HepG2 (cell line): ENCODE data around the gene C16orf89. TPM values are rescaled to one million over a fixed set of nuclear protein-coding genes. Genes with fewer than 3 reads are reported as not detected.

Experiments used
- ATAC-seq: fragments of 200-7000 bp; cut with Tn5 transposase; 3 replicates; pipeline ENCODE4 v1.9.1; 2020; ENCODE audit warnings: mild to moderate bottlenecking, moderate library complexity
- BruUV-seq: library from RNA; stranded (reverse); fragments of 400-500 nt; replicated peaks from 2 replicates; lab custom pipeline; 2021; lab: Mats Ljungman, UMichigan
- CTCF ChIA-PET: fragments of 300-600 bp; formaldehyde crosslinking; extraction: SDS; loops from one replicate; lab custom pipeline; 2021; ENCODE audit warnings: low total read pairs, inconsistent platforms, low intra/inter-chr PET ratio; lab: Yijun Ruan, JAX
- POLR2A ChIA-PET: fragments of 350-600 bp; sonication (Branson Sonifier 250); formaldehyde crosslinking; loops from one replicate; lab custom pipeline; 2020; ENCODE audit warnings: antibody characterized with exemption, inconsistent platforms; lab: Yijun Ruan, JAX
- DNase-seq: peaks from one replicate; pipeline ENCODE4 v3.0.0-alpha.2; 2015; ENCODE audit warnings: low spot score
- FAIRE-seq: peaks from 3 replicates; lab custom pipeline; 2011; peaks lifted over from hg19 to GRCh38; lab: Jason Lieb, UNC
- H2AFZ ChIP-seq: one replicate; pipeline ENCODE4 v1.6.1; 2011; ENCODE audit warnings: low read length, inconsistent platforms
- H3K27ac ChIP-seq: fragments of 300-600 bp; 3 replicates; pipeline ENCODE4 v1.8.0; 2011; ENCODE audit warnings: mixed run types, mild to moderate bottlenecking, mixed read lengths, low read length, inconsistent platforms; ENCODE audit not compliant: insufficient read depth; ENCODE audit errors: extremely low read length
- H3K27me3 ChIP-seq, 2 experiments: fragments of 200-600 bp in 1 of 2; 2 replicates in 1 of 2; 3 replicates in 1 of 2; pipeline versions ENCODE4 v1.6.0 to v1.8.0; 2011; ENCODE audit warnings: low read length in 2 of 2, mild to moderate bottlenecking in 2 of 2, moderate library complexity in 2 of 2, inconsistent platforms in 1 of 2; ENCODE audit not compliant: insufficient read depth in 2 of 2, control insufficient read depth in 1 of 2
- H3K36me3 ChIP-seq, 2 experiments: fragments of 200-600 bp in 1 of 2; replicated peaks in 1 of 2; 2 replicates in 1 of 2; 3 replicates in 1 of 2; pipeline versions ENCODE4 v1.5.1 to v1.8.0; 2011; ENCODE audit warnings: low read length in 2 of 2, inconsistent platforms in 1 of 2; ENCODE audit not compliant: insufficient read depth in 2 of 2, control insufficient read depth in 1 of 2
- H3K4me1 ChIP-seq: 2 replicates; pipeline ENCODE4 v1.5.1; 2012; ENCODE audit warnings: low read length, inconsistent platforms; ENCODE audit not compliant: insufficient read depth
- H3K4me2 ChIP-seq: 2 replicates; pipeline ENCODE4 v1.6.0; 2011; ENCODE audit warnings: low read depth, low read length, inconsistent platforms
- H3K4me3 ChIP-seq, 3 experiments: fragments of 200-600 bp in 1 of 3; sonication (generic), shearing (Covaris generic) in 1 of 3; replicated peaks in 1 of 3; 2 replicates each; pipeline ENCODE4 v1.5.1; 2011 to 2016; ENCODE audit warnings: low read length in 3 of 3, inconsistent platforms in 2 of 3, low read depth in 2 of 3, mild to moderate bottlenecking in 2 of 3, control low read depth in 1 of 3, mixed read lengths in 1 of 3; ENCODE audit not compliant: insufficient read depth in 1 of 3
- H3K79me2 ChIP-seq: one replicate; pipeline ENCODE4 v1.6.1; 2011; ENCODE audit warnings: low read length, inconsistent platforms; ENCODE audit not compliant: insufficient read depth
- H3K9ac ChIP-seq: 2 replicates; pipeline ENCODE4 v1.6.0; 2011; ENCODE audit warnings: mild to moderate bottlenecking, low read depth, low read length, inconsistent platforms; ENCODE audit not compliant: insufficient read depth
- H3K9me3 ChIP-seq: 2 replicates; pipeline ENCODE4 v1.5.1; 2012; ENCODE audit warnings: mild to moderate bottlenecking, low read length
- H4K20me1 ChIP-seq: 2 replicates; pipeline ENCODE4 v1.6.0; 2011; ENCODE audit warnings: inconsistent platforms, mild to moderate bottlenecking, low read length, moderate library complexity; ENCODE audit not compliant: insufficient read depth
- AGO1 ChIP-seq: fragments of 200-400 bp; formaldehyde crosslinking; IDR thresholded peaks from 2 replicates; pipeline ENCODE4 v1.6.1; 2017; ENCODE audit warnings: mild to moderate bottlenecking, low read depth, low read length, moderate library complexity; ENCODE audit not compliant: poor library complexity, severe bottlenecking
- ARID2 ChIP-seq: sonication (generic); formaldehyde crosslinking; IDR thresholded peaks from 2 replicates; pipeline ENCODE4 v1.8.1; 2022; ENCODE audit warnings: mild to moderate bottlenecking, missing genetic modification reagents, borderline replicate concordance
- EED ChIP-seq: sonication (generic); formaldehyde crosslinking; IDR thresholded peaks from 2 replicates; pipeline ENCODE4 v1.5.0; 2020; ENCODE audit warnings: mild to moderate bottlenecking, missing genetic modification reagents
- KLF11 ChIP-seq: IDR thresholded peaks from 2 replicates; pipeline ENCODE4 v1.6.1; 2016; ENCODE audit warnings: missing compliant biosample characterization
- NFAT5 ChIP-seq: sonication (generic); formaldehyde crosslinking; IDR thresholded peaks from 2 replicates; pipeline ENCODE4 v1.4.0; 2020; ENCODE audit warnings: missing genetic modification reagents
- ONECUT2 ChIP-seq: sonication (generic); formaldehyde crosslinking; IDR thresholded peaks from 2 replicates; pipeline ENCODE4 v1.4.0; 2020; ENCODE audit warnings: missing genetic modification reagents
- RNF219 ChIP-seq: sonication (generic); formaldehyde crosslinking; IDR thresholded peaks from 2 replicates; pipeline ENCODE4 v1.5.0; 2020; ENCODE audit warnings: mild to moderate bottlenecking, missing genetic modification reagents
- SOX5 ChIP-seq: IDR thresholded peaks from 2 replicates; pipeline ENCODE4 v1.6.1; 2016; ENCODE audit warnings: borderline replicate concordance
- ZFP90 ChIP-seq: sonication (generic); formaldehyde crosslinking; IDR thresholded peaks from 2 replicates; pipeline ENCODE4 v1.8.0; 2022; ENCODE audit warnings: missing genetic modification reagents, mild to moderate bottlenecking, inconsistent platforms, borderline replicate concordance
- ZNF431 ChIP-seq: sonication (generic); formaldehyde crosslinking; IDR thresholded peaks from 2 replicates; pipeline ENCODE4 v1.9.0; 2022; ENCODE audit warnings: missing genetic modification reagents, low read depth, mild to moderate bottlenecking, borderline replicate concordance
- WGBS: methylation state at CpG from one replicate; pipeline ENCODE4 v1.1.6; 2017; ENCODE audit warnings: low lambda C conversion rate; 5-methylcytosine and 5-hydroxymethylcytosine counted together
- in situ Hi-C: cut with HindIII; loops from 2 replicates; pipeline ENCODE4 v1.10.0; 2017; ENCODE audit warnings: low pct_unique_long_range_greater_than_20kb; ENCODE audit not compliant: extremely low pct_ligation_motif_present
- intact Hi-C: fragments of 100-400 bp; cut with micrococcal nuclease; formaldehyde crosslinking; loops from one replicate; pipeline ENCODE4 v1.10.0; 2022; ENCODE audit not compliant: unreplicated experiment
- polyA plus RNA-seq, 8 experiments: library from polyadenylated mRNA; depleted of rRNA in 3 of 8; stranded (reverse) in 7 of 8; unstranded in 1 of 8; fragments of >200 nt; fragmentation: Illumina TruSeq in 4 of 8; extraction: Trizol in 4 of 8; gene quantifications; 2 replicates each; pipeline versions ENCODE4 v1.2.1 to v1.2.3, GENCODE V29; 2011 to 2016; ENCODE audit warnings: low read depth in 4 of 8, missing spikeins in 1 of 8, mixed read lengths in 1 of 8; ENCODE audit not compliant: insufficient read depth in 1 of 8
- total RNA-seq, 5 experiments: library from RNA; depleted of rRNA; stranded (reverse); fragments of >200 nt; fragmentation: Illumina TruSeq; extraction: Trizol; gene quantifications; 2 replicates each; pipeline ENCODE4 v1.2.3, GENCODE V29; 2016; ENCODE audit warnings: low read depth in 1 of 5
- TF ChIP-seq, protein P1 (sequence below): sonication (generic); IDR thresholded peaks from 2 replicates; pipeline ENCODE4 v1.6.1; 2016; ENCODE audit warnings: low read depth, borderline replicate concordance
- TF ChIP-seq, protein P2 (sequence below): IDR thresholded peaks from 2 replicates; pipeline ENCODE4 v1.4.0; 2020; ENCODE audit warnings: mild to moderate bottlenecking, missing genetic modification reagents

C16orf89 gene
- total and polyA plus RNA-seq, 2 of the 13 experiments (the other 11 are each of a cell fraction or from before 2014, with no cell fraction given), result 1.9 to 3.4 TPM

DNA sequence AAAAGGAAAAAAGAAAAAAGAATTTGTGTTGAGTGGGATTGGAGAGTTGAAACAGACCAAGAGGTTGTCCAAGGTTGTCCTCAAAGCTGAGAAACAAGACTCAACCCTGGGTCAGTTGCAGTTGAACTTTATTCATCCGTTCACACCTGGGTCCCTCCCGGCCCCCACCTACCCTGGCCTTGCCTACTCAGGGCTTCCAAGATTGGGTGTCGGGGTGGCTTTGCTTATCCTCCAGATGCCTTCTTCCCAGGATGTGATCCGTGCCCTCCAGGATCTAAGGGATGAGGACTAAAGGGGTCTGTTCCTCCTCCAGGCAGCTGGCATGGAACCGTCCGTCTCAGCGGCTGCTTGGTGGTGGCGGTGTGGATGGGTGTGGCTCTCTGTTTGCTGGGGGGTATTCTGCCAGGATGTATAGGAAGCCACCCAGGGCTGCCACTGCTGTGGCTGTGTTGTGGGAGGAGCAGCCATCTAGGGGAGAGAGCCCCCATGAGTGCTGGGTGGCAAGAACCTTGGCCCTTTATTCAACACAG, 21.7 kb downstream of the C16orf89 start:
- WGBS, result 71% methylated on average over 8 of the region's 8 CpGs
- ChIA-PET POLR2A (no interaction called here), CTCF (no interaction called here)
- Histone ChIP-seq H4K20me1 (no peaks in the 10 kb centered on the region), H3K27ac (no peak overlapping the region), H3K27me3 (peaks cover 0 to 8% of the 10 kb centered on the region in 2 experiments; a peak in 2 of 5 replicates), H3K4me2 (no peak overlapping the region), H3K36me3 (no peaks in the 10 kb centered on the region), H3K4me3 (no peak overlapping the region), H3K9me3 (no peaks in the 10 kb centered on the region), H3K9ac (no peak overlapping the region), H3K79me2 (no peaks in the 10 kb centered on the region), H3K4me1 (peaks cover 54% of the 10 kb centered on the region), H2AFZ (no peak overlapping the region)
- no peak for DNase-seq
- BruUV-seq, result no TSS peak
- no peak for ATAC-seq
- FAIRE-seq, result no peak
- intact Hi-C loops (no loop called here), in situ Hi-C loops (no loop called here)
- no peak for TF ChIP-seq KLF11 (CRISPR knock-in tag)
- no peak for TF ChIP-seq ONECUT2 (CRISPR knock-in tag)
- TF ChIP-seq AGO1, result no peak
- no peak for TF ChIP-seq ZFP90
- no peak for TF ChIP-seq RNF219 (CRISPR knock-in tag)
- TF ChIP-seq NFAT5 (CRISPR knock-in tag), result no peak
- no peak for TF ChIP-seq ZNF431 (CRISPR knock-in tag)
- no peak for TF ChIP-seq EED (CRISPR knock-in tag)
- TF ChIP-seq ARID2 (CRISPR knock-in tag), result no peak
- TF ChIP-seq, protein P1, sequence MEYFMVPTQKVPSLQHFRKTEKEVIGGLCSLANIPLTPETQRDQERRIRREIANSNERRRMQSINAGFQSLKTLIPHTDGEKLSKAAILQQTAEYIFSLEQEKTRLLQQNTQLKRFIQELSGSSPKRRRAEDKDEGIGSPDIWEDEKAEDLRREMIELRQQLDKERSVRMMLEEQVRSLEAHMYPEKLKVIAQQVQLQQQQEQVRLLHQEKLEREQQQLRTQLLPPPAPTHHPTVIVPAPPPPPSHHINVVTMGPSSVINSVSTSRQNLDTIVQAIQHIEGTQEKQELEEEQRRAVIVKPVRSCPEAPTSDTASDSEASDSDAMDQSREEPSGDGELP, result no peak
- TF ChIP-seq, protein P2, sequence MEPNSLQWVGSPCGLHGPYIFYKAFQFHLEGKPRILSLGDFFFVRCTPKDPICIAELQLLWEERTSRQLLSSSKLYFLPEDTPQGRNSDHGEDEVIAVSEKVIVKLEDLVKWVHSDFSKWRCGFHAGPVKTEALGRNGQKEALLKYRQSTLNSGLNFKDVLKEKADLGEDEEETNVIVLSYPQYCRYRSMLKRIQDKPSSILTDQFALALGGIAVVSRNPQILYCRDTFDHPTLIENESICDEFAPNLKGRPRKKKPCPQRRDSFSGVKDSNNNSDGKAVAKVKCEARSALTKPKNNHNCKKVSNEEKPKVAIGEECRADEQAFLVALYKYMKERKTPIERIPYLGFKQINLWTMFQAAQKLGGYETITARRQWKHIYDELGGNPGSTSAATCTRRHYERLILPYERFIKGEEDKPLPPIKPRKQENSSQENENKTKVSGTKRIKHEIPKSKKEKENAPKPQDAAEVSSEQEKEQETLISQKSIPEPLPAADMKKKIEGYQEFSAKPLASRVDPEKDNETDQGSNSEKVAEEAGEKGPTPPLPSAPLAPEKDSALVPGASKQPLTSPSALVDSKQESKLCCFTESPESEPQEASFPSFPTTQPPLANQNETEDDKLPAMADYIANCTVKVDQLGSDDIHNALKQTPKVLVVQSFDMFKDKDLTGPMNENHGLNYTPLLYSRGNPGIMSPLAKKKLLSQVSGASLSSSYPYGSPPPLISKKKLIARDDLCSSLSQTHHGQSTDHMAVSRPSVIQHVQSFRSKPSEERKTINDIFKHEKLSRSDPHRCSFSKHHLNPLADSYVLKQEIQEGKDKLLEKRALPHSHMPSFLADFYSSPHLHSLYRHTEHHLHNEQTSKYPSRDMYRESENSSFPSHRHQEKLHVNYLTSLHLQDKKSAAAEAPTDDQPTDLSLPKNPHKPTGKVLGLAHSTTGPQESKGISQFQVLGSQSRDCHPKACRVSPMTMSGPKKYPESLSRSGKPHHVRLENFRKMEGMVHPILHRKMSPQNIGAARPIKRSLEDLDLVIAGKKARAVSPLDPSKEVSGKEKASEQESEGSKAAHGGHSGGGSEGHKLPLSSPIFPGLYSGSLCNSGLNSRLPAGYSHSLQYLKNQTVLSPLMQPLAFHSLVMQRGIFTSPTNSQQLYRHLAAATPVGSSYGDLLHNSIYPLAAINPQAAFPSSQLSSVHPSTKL, result no peak
- no peak for TF ChIP-seq SOX5 (CRISPR knock-in tag)
